Motor neuron (in vitro differentiated cells): ENCODE results near the gene CCDC69. TPM values are rescaled to one million over a fixed set of nuclear protein-coding genes. Genes with fewer than 3 reads are reported as not detected.
A peak's percentile ranks its signal among the peaks of the same experiment; 100 is the strongest.
"Not testable (repeated sequence)": the region's sequence is repeated elsewhere in the genome, so short reads cannot be mapped to it uniquely, and the experiment has no call there.

ENCODE experiments used
- ATAC-seq, 8 experiments: fragments of 200-7000 bp; cut with Tn5 transposase; replicated peaks in 6 of 8; 2 replicates each; pipeline ENCODE4 v1.8.0; 2021; ENCODE audit warnings: mild to moderate bottlenecking in 8 of 8, moderate library complexity in 8 of 8
- H3K27ac ChIP-seq, 2 donors: fragments of 250-450 bp; sonication (Bioruptor Pico); 2 replicates each; pipeline ENCODE4 v1.9.0; 2021; ENCODE audit warnings: antibody characterized with exemption in 2 of 2, mild to moderate bottlenecking in 2 of 2, moderate library complexity in 1 of 2
- H3K4me1 ChIP-seq, 2 donors: fragments of 250-450 bp; sonication (Bioruptor Pico); replicated peaks in 1 of 2; 2 replicates each; pipeline ENCODE4 v1.6.1; 2021; ENCODE audit warnings: antibody characterized with exemption in 2 of 2, mild to moderate bottlenecking in 2 of 2, moderate library complexity in 1 of 2
- H3K4me3 ChIP-seq, 5 donors: fragments of 250-450 bp; sonication (Bioruptor Pico); 2 replicates each; pipeline ENCODE4 v1.9.0; 2021; ENCODE audit warnings: antibody characterized with exemption in 5 of 5, mild to moderate bottlenecking in 5 of 5, moderate library complexity in 4 of 5
- WGBS, 10 experiments: fragments of 450-650 bp; shearing (Covaris generic); methylation state at CpG; one replicate each; pipeline ENCODE4 v1.0.0; 2022; 5-methylcytosine and 5-hydroxymethylcytosine counted together
- in situ Hi-C, 9 experiments: fragments of 400-800 bp; cut with MboI; loops; one replicate each; pipeline ENCODE4 v1.15.0; 2021; ENCODE audit warnings: low sequenced_read_pairs in 9 of 9, low pct_unique_long_range_greater_than_20kb in 2 of 9; ENCODE audit not compliant: unreplicated experiment in 9 of 9
- total RNA-seq, 8 experiments: library from RNA; unstranded; fragments of 300-600 nt; gene quantifications; 2 replicates each; pipeline versions ENCODE4 v1.2.3 to v1.2.4, GENCODE V29; 2022

Gene CCDC69
- total RNA-seq, 8 experiments from 2014 or later: 0.23 to 22.1 (median 1.1) TPM

GRCh38 chr5:151240924-151241635 lies 17.2 kb upstream of the CCDC69 start:
- Histone ChIP-seq H3K4me1 (peaks cover 0 to 4% of the 10 kb centered on the region in 2 donors), H3K27ac (no peak overlapping the region), H3K4me3 (no peak overlapping the region)
- in situ Hi-C loops: no loop called here
- peak in 4 of 8 experiments; percentile 32 to 84 (median 64) for ATAC-seq
- WGBS, 10 experiments: 17 to 100% (median 88%) methylated on average over 1 to 2 of the region's 2 CpGs; no CpG with 5 or more reads in 4 of the 10 experiments

GRCh38 chr5:151240268-151240835 lies 16.5 kb upstream of the CCDC69 start:
- not testable (repeated sequence) for ATAC-seq

GRCh38 chr5:151239237-151239861 lies 15.5 kb upstream of the CCDC69 start:
- Histone ChIP-seq H3K27ac (no peak overlapping the region), H3K4me1 (peaks cover 0 to 4% of the 10 kb centered on the region in 2 donors), H3K4me3 (no peak overlapping the region)
- peak; percentile 45 to 88 (median 72) for ATAC-seq
- in situ Hi-C loops: no loop called here
- 40 to 83% (median 49%) methylated on average over 2 to 15 of the region's 17 CpGs; no CpG with 5 or more reads in 2 of the 10 experiments for WGBS, 10 experiments

More at GRCh38 chr5:151240268-151240835, 16.5 kb upstream of the CCDC69 start:
- H3K27ac ChIP-seq, H3K4me1 ChIP-seq, H3K4me3 ChIP-seq, in situ Hi-C loops: not testable (repeated sequence)
- 77 to 100% (median 94%) methylated on average over 1 to 7 of the region's 10 CpGs; no CpG with 5 or more reads in 2 of the 10 experiments for WGBS, 10 experiments

GRCh38 chr5:151238303-151238741 lies 14.4 kb upstream of the CCDC69 start:
- Histone ChIP-seq H3K4me3 (no peak overlapping the region), H3K4me1 (peaks cover 0 to 4% of the 10 kb centered on the region in 2 donors), H3K27ac (no peak overlapping the region)
- 20 to 80% (median 68%) methylated on average over 1 to 7 of the region's 14 CpGs; no CpG with 5 or more reads in 4 of the 10 experiments for WGBS, 10 experiments
- ATAC-seq: no peak
- in situ Hi-C loops: no loop called here

- Histone ChIP-seq H3K4me3 (no peak overlapping the region), H3K4me1 (peaks cover 0 to 4% of the 10 kb centered on the region in 2 donors), H3K27ac (no peak overlapping the region)
- no peak for ATAC-seq
- 65 to 100% (median 88%) methylated on average over 1 to 7 of the region's 7 CpGs; no CpG with 5 or more reads in 2 of the 10 experiments for WGBS, 10 experiments
- in situ Hi-C loops: no loop called here
These were observed 13.8 kb upstream of the CCDC69 start for GRCh38 chr5:151237685-151238084.

- WGBS, 10 experiments: 44 to 100% (median 96%) methylated on average over 1 of the region's 1 CpG; no CpG with 5 or more reads in 2 of the 10 experiments
- H3K27ac ChIP-seq: no peak overlapping the region
- ATAC-seq: no peak
- no peak overlapping the region for H3K4me3 ChIP-seq
- peaks cover 0 to 4% of the 10 kb centered on the region in 2 donors for H3K4me1 ChIP-seq
- in situ Hi-C loops: no loop called here
These were observed 13.0 kb upstream of the CCDC69 start for GRCh38 chr5:151236888-151237287.

GRCh38 chr5:151235239-151235571 lies 11.3 kb upstream of the CCDC69 start:
- in situ Hi-C loops, ATAC-seq, H3K4me3 ChIP-seq, H3K27ac ChIP-seq, H3K4me1 ChIP-seq: not testable (repeated sequence)
- 84 to 100% (median 100%) methylated on average over 1 to 3 of the region's 6 CpGs; no CpG with 5 or more reads in 7 of the 10 experiments for WGBS, 10 experiments

- Histone ChIP-seq H3K4me3 (no peak overlapping the region), H3K27ac (no peak overlapping the region), H3K4me1 (peaks cover 0 to 4% of the 10 kb centered on the region in 2 donors)
- in situ Hi-C loops: no loop called here
- 53 to 100% (median 84%) methylated on average over 1 to 12 of the region's 17 CpGs; no CpG with 5 or more reads in 2 of the 10 experiments for WGBS, 10 experiments
- ATAC-seq: peak in 2 of 8 experiments; percentile 70 to 76
These were observed 10.8 kb upstream of the CCDC69 start for GRCh38 chr5:151234476-151235238.

GRCh38 chr5:151233616-151234085 lies 9.8 kb upstream of the CCDC69 start:
- in situ Hi-C loops: no loop called here
- H3K27ac ChIP-seq: no peak overlapping the region
- H3K4me1 ChIP-seq: no peaks in the 10 kb centered on the region
- H3K4me3 ChIP-seq: no peak overlapping the region
- 73 to 100% (median 88%) methylated on average over 1 to 8 of the region's 8 CpGs for WGBS, 10 experiments
- no peak for ATAC-seq

GRCh38 chr5:151231359-151231758 lies 7.5 kb upstream of the CCDC69 start:
- no peak overlapping the region for H3K4me3 ChIP-seq
- ATAC-seq: no peak
- H3K27ac ChIP-seq: no peak overlapping the region
- in situ Hi-C loops: no loop called here
- no peaks in the 10 kb centered on the region for H3K4me1 ChIP-seq

- in situ Hi-C loops: no loop called here
- Histone ChIP-seq H3K27ac (no peak overlapping the region), H3K4me3 (no peak overlapping the region), H3K4me1 (no peaks in the 10 kb centered on the region)
- WGBS, 10 experiments: 31 to 92% (median 73%) methylated on average over 1 to 5 of the region's 6 CpGs; no CpG with 5 or more reads in 1 of the 10 experiments
- ATAC-seq: peak in 2 of 8 experiments; percentile 24 to 48
These were observed 6.3 kb upstream of the CCDC69 start for GRCh38 chr5:151230048-151230680.

- no peak overlapping the region for H3K4me3 ChIP-seq
- 50 to 100% (median 75%) methylated on average over 1 to 2 of the region's 2 CpGs; no CpG with 5 or more reads in 2 of the 10 experiments for WGBS, 10 experiments
- in situ Hi-C loops: no loop called here
- no peaks in the 10 kb centered on the region for H3K4me1 ChIP-seq
- ATAC-seq: no peak
- no peak overlapping the region for H3K27ac ChIP-seq
These were observed 5.1 kb upstream of the CCDC69 start for GRCh38 chr5:151228986-151229385.
